Head of caudate nucleus (tissue), 42 donors: ENCODE data around the gene NHLH2.

Source experiments
- DNase-seq, 42 donors: peaks; one replicate each; pipeline versions ENCODE4 v3.0.0 to v3.0.0-alpha.2; 2020 to 2021; ENCODE audit warnings: mixed read lengths in 7 of 42
- intact Hi-C: fragments of 100-400 bp; cut with DNase I; formaldehyde crosslinking; loops from one replicate; pipeline ENCODE4 v1.15.0; 2022

The NHLH2 gene

DNA sequence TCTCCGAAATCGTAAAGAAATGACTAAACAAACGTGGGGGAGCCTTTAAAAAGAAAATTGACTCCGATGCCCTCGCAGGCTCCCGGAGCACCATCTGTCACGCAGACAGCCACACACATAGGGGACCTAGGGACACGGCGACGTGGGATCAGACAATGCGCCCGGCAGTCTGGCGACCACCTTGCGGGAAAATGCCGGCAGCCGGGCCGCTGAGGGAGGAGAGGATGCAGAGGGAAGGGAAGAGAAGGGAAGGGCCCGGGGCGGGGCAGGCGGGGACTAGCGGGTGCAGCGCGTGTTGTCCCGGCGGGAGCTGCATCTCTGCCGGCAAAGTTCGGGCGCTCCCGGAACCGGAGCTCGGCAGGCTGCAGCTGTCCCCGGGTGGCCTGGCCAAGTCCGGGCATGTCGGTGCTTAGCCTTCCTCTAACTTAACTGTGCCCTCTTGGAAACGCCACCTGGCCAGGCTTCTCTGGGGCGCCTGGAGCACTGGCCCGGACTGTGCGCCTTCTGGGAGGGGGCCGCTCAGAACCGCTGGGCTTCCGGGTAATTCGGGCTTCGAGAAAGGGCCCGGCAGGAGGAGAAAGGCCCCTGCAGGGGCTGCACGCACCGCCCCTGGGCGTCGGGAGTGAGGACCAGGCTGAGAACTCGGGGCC, 1.8 kb downstream of the NHLH2 start:
- DNase-seq, result peak in 40 of 42 donors; percentile 36 to 86 (median 64)
- intact Hi-C loops, result loop anchor here (5.0 kb wide), 1 partner anchor 138 kb away; the partner anchor contains the start of gene SLC22A15

DNA sequence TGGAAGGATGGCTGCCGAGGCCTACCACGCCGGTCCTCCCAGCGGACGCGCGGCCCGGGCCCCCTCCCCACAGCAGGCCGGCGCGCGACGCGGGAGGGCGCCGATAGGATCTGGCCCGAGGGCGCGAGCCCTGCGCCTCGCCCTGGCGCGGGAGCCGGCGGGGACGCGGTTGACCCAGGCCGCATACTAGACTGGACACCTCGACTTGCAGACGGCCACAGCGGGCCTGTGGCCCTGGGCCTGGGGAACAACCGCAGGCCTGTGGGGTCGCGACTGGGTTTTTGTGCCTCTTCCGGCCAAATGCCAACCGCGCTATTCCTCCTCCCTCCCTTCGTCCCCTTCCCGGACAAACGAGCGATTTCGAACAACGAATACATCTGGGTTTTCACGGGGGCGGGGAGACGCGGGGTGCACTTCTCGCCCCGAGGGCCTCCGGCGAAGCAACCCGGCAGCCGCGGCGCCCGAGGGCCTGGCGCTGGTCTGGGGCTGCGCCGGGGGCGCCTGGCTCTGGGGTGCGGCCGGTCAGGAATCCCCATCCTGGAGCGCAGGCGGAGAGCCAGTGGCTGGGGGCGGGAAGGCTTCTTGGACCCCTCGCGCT, 2.4 kb downstream of the NHLH2 start:
- DNase-seq, result peak in 37 of 42 donors; percentile 10 to 76 (median 48)
- intact Hi-C loops, result loop anchor here (5.0 kb wide), 1 partner anchor 139 kb away; the partner anchor contains the start of gene SLC22A15

DNA sequence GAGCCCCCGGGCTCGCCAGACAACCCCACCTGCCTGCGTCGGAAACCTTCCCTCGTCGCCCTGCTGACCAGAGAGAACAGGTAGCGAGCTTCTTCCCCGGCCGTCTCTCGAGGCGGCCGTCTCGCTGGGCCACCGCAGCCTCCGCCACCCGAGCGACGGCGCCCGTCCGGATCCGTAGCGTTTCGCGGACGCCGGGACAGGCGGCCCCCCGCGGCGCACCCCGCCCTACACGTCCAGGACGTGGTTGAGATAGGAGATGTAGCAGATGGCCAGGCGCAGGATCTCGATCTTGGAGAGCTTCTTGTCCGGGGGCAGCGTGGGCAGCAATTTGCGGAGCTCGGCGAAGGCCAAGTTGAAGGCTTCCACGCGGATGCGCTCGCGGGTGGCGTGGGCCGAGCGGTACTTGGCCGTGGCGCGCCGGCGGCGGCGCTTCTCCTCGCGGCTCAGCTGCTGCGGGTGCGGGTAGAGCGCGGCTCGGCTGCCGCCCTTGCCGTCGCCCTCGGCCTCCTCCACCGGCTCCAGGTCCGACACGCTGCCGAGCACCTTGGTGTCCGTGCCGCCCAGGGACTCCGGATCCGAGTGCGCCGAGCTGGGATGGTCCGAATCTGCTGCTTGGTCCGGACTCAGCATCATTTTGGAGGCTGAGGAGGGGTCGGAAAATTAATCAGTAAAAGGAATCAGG, 3.0 kb downstream of the NHLH2 start:
- intact Hi-C loops, result loop anchor here (5.0 kb wide), 1 partner anchor 139 kb away; the partner anchor contains the start of gene SLC22A15

DNA sequence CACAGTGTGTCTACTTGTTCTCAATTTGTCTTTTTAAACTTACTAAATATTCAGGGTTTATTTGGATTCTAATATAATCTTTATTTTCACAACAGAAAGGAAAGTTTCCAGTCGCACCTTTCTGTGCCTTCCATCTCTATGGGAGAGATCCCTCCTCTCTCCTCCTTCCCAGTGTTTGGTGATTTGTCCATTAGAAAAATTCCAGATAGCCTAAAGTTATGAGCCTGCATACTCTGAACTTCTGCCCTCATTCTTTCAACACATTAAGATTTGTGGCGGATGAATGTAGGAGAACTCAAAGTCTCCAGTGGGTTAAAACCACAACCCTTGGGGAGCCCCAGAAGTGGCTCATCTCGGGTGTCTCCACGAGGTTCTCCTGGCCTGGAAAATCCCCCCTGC, 3.6 kb downstream of the NHLH2 start:
- intact Hi-C loops, result loop anchor here (5.0 kb wide), 1 partner anchor 140 kb away; the partner anchor contains the start of gene SLC22A15
- no peak for DNase-seq

More for the DNA sequence above, 3.0 kb downstream of the NHLH2 start:
- DNase-seq, result peak in 35 of 42 donors; percentile 11 to 77 (median 41)

DNA sequence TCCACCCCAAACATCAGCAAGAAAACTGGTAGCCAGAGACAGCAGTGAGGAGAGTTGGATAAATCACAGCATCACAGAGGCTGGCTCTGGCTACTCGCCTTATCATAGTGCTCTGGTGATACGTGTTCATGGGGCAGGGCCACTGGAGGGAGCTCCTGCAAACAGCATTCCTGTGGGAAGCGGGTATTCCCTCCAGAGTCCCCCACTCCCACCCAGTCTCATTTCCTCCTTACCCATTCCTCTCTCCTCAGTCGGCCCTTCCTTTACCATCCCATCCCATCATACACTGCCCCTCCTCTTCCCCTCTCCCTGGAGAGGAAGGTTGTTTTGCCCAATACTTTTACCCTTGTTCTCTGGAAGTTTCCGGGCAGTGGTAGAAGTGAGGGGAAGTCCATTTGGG, 7.1 kb downstream of the NHLH2 start:
- intact Hi-C loops, result no loop called here
- DNase-seq, result peak in 13 of 42 donors; percentile 16 to 64 (median 26)

DNA sequence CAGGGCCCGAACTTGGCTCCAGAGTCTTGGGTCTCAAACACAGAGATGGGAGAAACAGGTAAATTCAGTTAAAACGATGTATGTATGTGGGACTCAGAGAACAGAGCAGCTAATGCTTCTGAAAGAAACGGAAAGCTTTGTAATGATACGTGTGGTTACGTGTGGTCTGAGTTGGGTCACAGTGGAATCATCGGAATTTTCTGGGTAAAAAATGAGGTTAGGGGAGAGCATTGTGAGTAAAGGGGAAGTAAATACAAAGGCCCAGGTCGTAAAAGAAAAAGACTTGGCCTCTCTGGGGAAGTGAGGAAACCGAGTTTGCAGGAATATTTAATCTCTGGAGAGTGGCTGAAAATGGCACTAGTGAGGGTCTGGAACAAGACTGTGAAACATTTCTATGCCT, 8.3 kb downstream of the NHLH2 start:
- DNase-seq, result no peak
- intact Hi-C loops, result no loop called here

DNA sequence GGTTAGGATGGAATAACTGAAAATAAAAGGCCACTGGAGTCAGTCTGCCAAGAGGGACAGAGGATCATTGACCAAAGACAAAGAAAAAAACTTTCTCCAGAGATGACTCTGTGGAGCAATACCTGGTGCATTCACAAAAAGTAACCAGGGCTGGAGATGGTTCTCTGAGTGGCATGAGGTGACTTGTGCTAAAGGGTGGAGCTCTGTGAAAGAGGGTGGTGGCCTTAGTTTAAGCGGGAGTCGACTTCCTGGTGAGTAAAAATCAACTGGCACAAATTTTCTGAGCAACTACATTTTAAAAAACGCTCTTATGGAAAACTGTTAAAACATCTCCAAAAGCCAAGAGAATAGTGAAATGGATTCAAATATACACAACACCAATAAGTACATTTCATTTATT, 10.0 kb downstream of the NHLH2 start:
- intact Hi-C loops, result no loop called here
- no peak for DNase-seq

DNA sequence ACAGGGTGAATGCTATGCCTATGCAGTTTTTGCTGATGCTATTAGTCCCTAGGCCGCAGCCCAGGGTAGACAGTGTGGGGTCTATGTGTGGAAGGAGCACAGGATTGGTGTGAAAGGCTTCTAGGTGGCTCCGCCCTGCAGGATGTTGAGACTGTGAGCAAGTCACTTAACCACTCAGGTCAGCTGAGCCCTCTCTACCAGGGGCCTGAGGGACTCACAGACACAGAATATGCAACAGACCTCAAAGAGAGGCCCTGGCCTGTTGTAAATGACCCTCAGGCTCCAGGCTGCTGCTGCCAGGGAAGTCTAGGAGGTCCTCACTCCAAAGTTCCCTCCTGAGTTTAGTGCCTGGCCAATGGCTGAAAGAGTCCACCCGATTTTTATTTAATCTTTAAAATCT, 11.0 kb downstream of the NHLH2 start:
- no peak for DNase-seq
- intact Hi-C loops, result no loop called here

DNA sequence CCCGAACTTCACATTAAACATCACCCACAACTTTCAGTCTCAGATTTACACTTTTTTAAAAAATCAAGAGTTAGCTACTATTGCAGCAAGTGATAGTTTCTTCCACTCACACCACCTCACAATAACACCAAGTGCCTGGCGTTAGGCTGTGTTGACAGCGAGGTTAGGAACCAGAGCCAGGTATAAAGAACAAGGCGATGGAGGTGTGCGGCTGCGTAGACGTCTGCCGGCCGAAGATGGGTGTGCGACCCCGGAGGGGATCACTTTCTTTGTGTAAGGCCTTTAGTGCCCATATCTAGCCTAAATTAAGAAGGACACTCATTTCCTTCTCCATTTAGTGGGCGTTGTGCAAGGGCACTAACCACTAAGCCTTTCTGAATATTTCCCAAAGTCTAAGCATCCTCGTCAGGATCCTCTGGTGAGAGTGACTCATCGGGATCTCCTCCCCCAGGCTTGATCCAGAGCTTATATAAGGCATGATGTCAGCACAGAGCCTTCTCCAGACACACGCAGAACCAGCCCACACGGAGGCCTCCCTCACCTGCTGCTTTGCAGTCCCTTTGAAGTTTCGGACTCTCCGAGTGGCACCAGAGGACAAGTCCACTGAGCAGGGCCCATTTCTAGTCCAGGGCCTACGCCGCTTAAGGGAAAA, 11.8 kb downstream of the NHLH2 start:
- DNase-seq, result peak; percentile 24 to 91 (median 70)

DNA sequence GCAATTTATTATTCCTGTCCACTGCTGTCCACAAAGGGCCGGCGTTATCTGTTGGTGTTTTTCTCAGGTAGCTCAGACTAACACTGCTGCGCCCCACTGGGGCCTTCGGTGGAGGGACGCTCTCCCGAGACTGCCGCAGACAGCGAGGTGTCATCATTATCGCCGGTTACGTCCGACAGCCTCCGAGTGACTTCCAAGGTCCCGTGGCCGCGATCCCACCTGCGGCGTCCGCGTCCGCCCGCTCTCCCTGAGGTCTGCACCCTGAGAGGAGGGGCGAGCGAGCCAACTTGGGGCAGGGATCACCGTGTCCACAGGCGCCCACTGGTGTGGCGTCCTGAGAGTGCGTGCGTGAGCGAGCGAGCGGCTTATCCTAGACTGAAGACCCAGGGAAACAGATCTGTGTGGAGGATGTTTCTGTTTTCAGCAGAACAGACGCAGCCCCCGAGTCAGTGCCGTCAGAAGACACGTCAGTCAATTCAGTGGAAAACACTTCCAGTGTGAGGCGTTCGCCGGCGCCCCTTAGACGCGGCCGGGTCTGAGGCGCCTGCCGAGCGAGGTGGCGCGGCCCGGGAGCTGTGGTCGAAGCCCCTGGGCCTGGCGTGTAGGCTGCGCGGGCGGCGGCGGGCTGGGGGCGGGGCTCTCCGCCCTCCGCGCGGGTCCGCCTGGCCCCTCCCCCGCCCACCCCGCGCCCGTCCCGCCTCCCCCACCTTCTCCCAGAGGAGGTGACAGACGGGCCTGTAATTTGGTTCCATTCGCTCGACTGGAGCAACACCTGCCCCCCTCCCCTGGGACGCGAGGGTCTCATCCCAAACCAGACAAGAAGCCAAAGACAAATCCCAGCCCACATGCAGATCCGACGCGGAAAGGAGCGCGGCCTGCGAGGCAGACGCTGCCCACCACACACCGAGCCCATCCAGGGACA, 12.6 kb downstream of the NHLH2 start:
- intact Hi-C loops, result no loop called here
- DNase-seq, result peak in 31 of 42 donors; percentile 6 to 61 (median 25)

More for the DNA sequence above, 11.8 kb downstream of the NHLH2 start:
- intact Hi-C loops, result no loop called here

DNA sequence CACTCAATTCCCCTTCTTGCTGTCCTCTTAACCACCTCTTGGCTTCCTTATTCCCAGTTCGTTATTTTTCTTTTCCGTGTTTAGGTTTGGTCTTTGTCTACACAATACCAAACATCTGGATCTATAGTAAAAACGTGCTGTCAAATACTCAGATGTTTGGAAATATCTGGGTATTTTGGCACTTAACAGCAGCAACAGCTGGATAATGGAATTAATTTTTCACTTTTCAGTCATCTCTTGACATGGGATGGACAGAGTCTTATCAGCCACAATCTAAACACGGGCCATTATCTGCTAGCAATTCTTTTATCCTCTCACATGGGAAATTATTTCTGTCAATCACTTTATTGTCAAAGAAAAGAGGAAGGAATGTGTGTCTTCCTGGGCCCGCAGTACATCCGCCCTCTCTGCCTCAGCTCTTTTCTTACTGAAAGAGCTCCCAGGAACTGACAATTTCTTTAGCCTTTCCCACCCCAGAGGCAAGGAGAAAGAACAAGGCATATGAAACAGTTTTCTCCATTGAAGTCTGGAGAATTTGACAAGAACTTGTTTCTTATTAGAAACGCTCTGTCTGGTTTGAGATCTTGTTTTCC, 13.4 kb downstream of the NHLH2 start:
- intact Hi-C loops, result no loop called here
- no peak for DNase-seq

DNA sequence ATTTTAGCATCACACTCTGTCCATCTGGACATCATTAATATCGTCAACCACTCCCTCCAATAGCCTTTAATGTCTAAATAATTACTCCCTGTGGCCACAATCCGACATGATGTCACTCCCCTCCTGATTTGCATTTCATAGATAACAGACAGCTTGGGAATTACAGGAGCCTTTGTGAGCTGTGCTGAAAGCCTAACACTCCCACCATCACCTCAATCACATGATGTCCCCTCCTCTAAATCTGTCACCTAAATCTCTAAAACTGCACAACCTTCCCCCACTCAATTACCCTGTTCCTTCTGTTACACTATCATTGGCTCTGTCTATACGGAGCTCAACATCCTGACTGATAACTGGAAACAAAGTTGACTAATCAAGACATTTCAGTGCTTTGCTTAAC, 14.3 kb downstream of the NHLH2 start:
- intact Hi-C loops, result no loop called here
- no peak for DNase-seq

DNA sequence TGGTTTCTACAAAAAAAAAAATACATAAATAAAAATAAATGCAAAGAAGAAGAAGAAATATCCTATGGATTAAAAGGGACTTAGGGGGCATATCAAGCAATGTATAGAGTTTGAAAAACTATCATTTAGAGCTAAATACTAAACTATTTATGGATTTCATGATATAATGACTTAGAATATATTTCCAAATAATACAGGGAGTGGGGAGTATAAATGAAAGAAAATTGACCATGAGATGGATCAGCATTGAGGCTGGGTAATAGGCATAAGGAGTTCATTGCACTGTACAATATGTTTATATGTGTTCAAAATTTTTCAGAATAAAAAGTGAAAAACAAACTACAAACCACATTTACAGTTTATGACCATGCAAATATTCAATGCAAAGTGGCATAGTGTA, 18.8 kb downstream of the NHLH2 start:
- intact Hi-C loops, result no loop called here
- no peak for DNase-seq

DNA sequence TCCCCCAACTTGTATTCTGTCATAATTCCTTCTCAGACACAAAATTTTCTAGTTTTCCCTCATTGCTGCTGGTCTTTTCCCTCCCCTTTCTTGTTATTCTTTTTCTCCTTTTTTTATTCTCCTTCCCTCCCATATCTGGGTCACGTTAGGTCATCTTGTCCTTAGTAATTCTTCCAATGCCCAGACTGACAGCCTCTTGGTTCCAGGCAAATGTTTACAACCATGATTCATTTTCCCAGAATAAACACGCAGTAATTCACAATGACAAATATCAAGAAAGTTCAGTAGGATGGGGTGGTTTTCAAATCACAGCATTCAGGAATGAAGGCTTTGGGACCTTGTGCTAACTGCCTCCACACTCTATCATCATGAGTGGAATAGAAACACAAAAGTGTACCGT, 25.2 kb downstream of the NHLH2 start:
- DNase-seq, result no peak
- intact Hi-C loops, result no loop called here

DNA sequence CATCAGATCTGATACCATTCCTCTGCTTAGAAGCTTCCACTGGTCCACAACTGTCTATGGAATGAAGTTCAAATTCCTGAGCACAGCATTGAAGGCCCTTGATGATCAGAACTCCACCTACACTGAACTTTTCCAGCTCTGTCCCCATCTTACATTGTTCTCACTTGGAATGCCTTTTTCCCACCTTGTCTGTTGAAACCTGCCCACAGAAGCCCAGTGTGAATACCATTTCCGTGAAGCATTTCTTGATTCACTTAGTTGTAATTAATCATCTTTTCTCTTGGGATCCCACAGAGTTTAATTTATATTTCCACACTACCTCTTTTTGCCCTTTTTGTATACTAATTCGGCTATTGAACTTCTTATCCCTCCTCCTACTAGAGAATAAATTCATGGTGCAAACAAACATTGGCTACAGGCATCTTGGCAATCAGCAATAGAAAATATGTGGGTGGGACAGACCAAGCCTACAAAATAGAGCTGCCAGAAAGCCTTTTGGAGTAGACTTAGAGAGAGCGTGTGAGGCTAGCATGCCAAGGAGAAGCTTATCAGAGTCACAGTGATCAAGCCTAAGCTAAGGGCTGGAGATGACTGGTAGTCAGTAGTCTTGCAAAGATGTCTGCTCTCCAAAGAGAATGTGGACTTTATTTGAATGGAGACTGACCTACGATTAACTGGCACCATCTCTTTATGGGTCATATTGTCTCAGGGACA, 26.1 kb downstream of the NHLH2 start:
- intact Hi-C loops, result no loop called here
- no peak for DNase-seq

DNA sequence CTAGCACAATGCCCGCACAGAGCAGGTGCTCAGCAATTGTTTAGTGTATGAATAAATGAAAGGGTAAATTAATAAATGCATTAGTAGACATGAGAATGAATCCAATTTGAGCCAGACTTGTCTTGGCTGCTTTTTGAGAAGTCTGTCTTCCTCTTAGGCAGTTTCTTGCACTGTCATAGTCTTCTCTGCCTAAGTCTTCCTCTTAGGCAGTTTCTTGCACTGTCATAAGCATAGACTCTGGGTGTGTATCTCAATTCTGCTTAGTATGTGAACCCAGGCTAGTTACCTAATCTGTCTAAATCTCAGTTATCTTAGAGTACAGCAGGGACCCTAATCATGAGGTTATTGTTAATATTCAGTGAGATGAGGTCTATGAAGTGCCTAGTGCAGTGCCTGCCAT, 27.2 kb downstream of the NHLH2 start:
- intact Hi-C loops, result no loop called here
- DNase-seq, result no peak

DNA sequence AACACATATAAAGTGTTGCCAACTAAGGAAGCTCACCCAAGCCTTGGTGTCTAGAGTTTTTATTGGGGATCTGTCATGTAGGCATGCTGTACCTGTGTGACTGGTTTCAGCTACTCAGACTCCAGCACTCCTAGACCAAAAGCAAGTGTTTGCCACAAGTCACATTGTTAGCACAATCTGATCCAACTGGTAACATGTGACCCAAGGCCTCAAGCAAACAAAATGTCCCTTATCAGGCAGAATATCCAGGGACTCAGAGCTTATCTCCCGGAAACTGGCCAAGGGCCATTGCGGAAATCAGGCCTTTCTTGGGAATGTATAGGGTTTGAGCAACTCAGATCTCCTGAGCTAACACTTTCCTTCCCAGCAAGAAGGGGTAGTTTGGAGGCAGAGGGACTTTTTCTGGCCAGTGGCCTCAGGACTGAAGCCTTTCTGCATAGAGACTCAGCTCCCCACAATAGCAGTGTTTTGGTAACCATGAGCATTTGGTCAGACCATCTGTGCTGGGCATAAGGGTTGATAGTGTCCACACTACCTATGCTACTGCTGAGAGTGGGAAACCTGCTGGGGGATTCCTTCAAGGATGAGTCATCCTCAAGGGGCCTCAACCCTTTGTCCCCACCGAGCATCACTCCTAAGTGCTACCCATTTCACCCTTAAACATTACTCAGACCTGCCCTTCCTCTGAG, 29.6 kb downstream of the NHLH2 start:
- no peak for DNase-seq
- intact Hi-C loops, result no loop called here
